Measurements from ENCODE around the gene FITM2. TPM values are rescaled to one million over a fixed set of nuclear protein-coding genes. Genes with fewer than 3 reads are reported as not detected.
"Not testable (repeated sequence)": the region's sequence is repeated elsewhere in the genome, so short reads cannot be mapped to it uniquely, and the experiment has no call there.

Gene FITM2, protein sequence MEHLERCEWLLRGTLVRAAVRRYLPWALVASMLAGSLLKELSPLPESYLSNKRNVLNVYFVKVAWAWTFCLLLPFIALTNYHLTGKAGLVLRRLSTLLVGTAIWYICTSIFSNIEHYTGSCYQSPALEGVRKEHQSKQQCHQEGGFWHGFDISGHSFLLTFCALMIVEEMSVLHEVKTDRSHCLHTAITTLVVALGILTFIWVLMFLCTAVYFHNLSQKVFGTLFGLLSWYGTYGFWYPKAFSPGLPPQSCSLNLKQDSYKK
- total RNA-seq: 7.5 TPM

GRCh38 chr20:44310664-44311639, at the start of gene FITM2:
Gene FITM2 (minus strand): TSS chr20:44311202. CDS start chr20:44311148, 54 bp downstream.
- peak; percentile 98 for ATAC-seq
- intact Hi-C loops (cut with DNase I): loop anchor here (10.0 kb wide), 1 partner anchor 96 kb away; the partner anchor contains the start of gene OSER1
- DNase-seq (ENCODE audit: low spot score): peak; percentile 99

DNA sequence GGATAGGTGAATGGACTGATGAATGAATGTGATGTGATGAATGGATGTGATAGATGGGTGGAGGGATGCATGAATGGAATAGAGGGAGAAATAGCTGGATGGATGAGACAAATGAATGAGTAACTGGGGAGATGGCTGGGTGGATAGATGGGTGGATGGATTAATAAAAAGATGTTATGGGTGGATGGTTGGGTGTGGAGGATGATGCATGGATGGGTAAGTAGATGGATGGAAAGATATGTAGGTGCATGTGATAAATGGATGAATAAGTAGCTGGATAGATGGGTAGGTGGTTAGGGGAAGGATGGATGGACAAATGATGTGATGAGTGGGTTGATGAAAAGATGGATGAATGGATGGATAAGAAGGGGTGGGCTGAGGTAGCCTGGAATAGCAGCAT, 49.2 kb upstream of the FITM2 start:
- intact Hi-C loops (cut with DNase I): no loop called here
- DNase-seq (ENCODE audit: low spot score) (no peak), ATAC-seq (no peak)

- intact Hi-C loops (cut with DNase I): no loop called here
- no peak for DNase-seq (ENCODE audit: low spot score)
- no peak for ATAC-seq
These were observed 47.8 kb upstream of the FITM2 start for GRCh38 chr20:44358776-44359175.

DNA sequence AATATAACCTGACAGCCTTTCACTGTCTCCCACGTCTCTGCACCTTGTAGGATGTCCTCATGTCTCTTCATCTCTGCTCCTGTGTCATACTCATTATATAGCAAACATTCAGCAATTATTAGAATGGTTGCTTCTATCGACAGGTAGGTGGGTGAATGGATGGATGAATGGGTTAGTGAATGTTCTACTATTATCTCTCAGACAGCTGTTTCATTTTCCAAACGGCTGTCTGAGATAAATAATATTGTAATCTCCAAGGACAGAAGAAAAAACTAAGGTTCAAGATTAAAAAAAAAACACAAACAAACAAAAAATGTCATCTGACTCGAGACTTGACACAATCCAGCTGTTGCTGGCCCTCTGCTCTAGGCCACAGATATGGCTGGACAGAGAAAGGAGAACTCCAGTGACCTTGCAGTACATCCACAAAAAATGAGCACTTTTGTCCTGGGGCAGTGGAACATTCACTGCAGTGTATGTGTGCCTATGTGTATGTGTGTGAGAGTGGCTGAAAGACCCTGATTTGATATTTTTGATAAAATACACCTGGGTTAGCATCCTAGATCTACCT, 46.6 kb upstream of the FITM2 start:
- no peak for DNase-seq (ENCODE audit: low spot score)
- ATAC-seq: peak; percentile 53
- intact Hi-C loops (cut with DNase I): no loop called here

- ATAC-seq: no peak
These were observed 46.0 kb upstream of the FITM2 start for GRCh38 chr20:44357020-44357419.

DNA sequence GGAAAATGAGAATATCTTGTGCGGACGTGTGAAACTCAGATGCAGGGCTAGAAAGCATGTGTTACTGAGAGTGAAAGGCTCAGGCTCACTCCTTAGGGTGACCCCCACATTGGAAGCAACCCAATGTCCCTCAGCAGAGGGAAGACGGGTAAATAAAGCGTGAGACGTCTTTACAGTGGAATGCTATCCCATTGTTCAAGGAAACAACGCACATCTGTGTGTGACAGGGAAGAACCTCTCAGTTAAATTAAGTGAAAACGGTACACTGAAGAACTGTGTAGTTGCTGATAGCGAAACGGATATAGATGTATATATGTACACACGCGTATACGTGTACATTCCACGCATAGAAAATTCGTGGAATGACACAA, 45.3 kb upstream of the FITM2 start:
- ATAC-seq (no peak), DNase-seq (ENCODE audit: low spot score) (no peak)
- intact Hi-C loops (cut with DNase I): no loop called here

More at GRCh38 chr20:44357020-44357419, 46.0 kb upstream of the FITM2 start:
- intact Hi-C loops (cut with DNase I): no loop called here
- DNase-seq (ENCODE audit: low spot score): no peak

DNA sequence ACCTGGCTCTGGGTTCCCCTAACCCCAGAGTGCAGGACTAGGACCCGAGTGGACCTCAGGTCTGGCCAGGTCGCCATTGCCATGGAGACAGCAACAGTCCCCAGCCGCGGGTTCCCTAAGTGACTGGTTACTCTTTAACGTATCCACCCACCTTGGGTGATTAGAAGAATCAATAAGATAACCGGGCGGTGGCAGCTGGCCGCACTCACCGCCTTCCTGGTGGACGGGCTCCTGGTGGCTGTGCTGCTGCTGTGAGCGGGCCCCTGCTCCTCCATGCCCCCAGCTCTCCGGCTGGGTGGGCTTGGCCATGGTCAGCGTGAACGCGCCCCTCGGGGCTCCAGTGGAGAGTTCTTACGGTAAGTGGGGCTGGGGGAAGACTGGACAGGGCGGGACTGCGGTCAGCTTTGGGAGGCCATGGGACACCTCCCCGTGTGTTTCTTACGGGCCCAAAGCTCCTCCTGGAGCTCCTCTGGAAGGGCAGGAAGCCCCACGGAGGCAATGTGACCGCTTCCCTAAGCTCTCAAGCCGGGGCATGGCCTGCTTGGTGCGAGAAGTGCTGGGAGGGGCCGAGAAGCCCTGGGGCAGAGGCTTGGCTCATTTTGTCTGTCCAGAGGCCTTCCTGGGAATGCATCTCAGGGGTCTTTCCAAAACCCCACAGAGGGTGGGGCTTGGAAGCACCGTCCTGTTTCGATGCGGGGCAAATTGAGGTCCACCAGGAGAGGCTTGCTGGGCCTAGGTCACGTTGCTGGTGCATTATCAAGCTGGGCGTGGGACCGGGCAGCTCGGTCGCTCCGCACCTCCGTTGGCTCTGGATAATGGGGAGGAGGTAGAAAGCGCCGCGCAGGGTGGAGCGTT, 44.7 kb upstream of the FITM2 start, which contains the start of gene HNF4A:
HNF4A (plus strand) TSS at position 202 of the 855 bp plus-strand sequence; CDS start at position 308, 106 bp downstream.
- ATAC-seq (no peak), DNase-seq (ENCODE audit: low spot score) (no peak)
- intact Hi-C loops (cut with DNase I): no loop called here

GRCh38 chr20:44354979-44355497, 44.0 kb upstream of the FITM2 start:
- ATAC-seq (no peak), DNase-seq (ENCODE audit: low spot score) (no peak)

DNA sequence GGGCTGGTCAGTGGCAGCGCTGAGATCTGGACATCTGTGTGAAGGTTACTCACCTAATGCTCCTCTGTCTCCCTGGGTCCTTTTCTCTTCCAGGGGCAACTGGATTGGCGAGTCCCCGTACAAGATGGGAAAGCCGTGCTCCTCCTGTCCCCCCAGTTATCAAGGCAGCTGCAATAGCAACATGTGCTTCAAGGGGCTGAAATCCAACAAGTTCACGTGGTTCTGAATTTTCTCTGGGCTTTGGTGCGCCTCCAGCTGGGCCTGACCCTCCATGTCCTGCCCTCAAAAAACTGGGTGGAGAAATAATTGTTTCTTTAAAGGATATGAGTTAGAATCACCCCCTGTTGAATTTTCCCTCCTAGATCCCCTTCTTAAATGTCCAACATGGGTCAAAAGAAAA, 39.6 kb upstream of the FITM2 start:
- DNase-seq (ENCODE audit: low spot score) (no peak), ATAC-seq (no peak)
- intact Hi-C loops (cut with DNase I): no loop called here

More at GRCh38 chr20:44354979-44355497, 44.0 kb upstream of the FITM2 start:
- intact Hi-C loops (cut with DNase I): no loop called here

DNA sequence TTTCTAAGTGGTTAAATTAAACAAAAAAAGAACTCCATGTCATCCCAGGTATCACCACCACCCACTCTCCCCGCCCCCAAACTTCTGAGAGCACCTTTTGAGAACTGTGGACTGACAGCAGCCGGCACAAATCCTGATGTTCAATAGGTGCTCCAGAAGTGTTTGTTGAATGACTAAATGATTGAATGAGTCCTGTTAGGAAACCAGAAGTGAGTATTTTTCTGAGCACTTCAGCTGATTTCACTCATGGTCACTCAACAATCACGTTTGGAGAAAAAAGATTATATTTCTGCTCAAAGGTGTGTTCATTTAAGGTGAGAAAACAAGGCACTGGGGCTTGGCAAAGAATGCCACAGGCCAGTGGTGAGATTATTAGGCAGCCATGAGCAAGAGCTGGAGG, 38.3 kb upstream of the FITM2 start:
- DNase-seq (ENCODE audit: low spot score): no peak
- no peak for ATAC-seq
- intact Hi-C loops (cut with DNase I): no loop called here

- DNase-seq (ENCODE audit: low spot score) (no peak), ATAC-seq (no peak)
- intact Hi-C loops (cut with DNase I): no loop called here
These were observed 37.2 kb upstream of the FITM2 start for GRCh38 chr20:44348168-44348659.

- ATAC-seq; DNase-seq (ENCODE audit: low spot score); intact Hi-C loops (cut with DNase I): not testable (repeated sequence)
These were observed 34.9 kb upstream of the FITM2 start for GRCh38 chr20:44345941-44346340.

DNA sequence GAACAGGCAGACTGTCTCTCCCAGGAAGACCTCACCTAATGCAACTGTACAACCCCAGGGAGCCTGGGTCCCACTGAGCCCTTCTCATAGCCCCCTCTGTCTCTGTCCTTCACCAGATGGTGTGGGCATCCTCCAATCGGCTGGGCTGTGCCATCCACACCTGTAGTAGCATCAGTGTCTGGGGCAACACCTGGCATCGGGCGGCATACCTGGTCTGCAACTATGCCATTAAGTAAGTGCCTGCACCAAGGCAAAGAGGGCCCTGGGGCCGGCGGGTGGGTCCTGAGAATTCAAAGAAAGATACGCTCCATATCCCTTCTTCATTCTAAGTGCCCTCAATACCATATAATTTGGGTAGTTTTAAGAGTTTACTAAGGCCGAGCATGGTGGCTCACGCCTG, 34.1 kb upstream of the FITM2 start:
- intact Hi-C loops (cut with DNase I): no loop called here
- ATAC-seq: no peak
- no peak for DNase-seq (ENCODE audit: low spot score)

DNA sequence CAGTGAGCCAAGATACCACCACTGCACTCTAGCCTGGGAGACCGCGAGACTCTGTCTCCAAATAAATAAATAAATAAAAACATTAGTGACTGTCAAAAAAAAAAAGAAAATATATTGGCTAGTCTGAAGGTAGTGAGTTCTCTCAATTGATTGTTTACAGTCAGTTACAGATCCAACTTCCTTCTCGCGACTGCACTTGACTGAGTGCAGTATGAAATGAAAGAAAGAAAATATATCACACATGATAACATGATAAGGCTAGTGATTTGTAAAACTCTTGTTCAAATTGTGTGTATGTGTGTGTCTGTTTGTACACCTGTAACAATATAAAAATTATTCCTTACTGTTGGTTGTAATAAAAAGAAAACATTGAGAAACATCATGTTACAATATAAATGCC, 33.7 kb upstream of the FITM2 start:
- DNase-seq (ENCODE audit: low spot score) (no peak), ATAC-seq (no peak)
- intact Hi-C loops (cut with DNase I): no loop called here

DNA sequence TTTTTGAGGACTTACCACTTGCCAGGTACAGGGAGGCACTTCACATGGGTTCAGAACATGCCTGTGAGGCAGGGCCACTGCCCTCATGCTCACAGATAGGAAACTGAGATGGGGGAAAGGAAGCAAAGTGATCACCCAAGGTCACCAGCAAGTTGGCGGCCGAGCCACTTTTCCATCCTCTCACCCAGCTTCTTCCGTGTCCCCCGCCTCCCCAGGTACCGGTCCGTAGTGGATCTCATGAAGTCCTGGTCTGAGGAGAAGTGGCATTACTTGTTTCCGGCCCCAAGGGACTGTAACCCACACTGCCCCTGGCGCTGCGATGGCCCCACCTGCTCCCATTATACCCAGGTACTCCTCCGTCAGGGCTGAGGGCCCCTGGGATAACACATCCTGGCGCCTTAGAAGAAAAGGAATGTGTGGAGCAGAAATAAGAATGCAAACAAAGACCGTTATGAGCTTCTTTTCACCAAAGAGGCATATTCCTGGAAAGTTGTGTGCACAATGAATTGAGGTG, 32.2 kb upstream of the FITM2 start:
- DNase-seq (ENCODE audit: low spot score): no peak
- intact Hi-C loops (cut with DNase I): no loop called here
- no peak for ATAC-seq

DNA sequence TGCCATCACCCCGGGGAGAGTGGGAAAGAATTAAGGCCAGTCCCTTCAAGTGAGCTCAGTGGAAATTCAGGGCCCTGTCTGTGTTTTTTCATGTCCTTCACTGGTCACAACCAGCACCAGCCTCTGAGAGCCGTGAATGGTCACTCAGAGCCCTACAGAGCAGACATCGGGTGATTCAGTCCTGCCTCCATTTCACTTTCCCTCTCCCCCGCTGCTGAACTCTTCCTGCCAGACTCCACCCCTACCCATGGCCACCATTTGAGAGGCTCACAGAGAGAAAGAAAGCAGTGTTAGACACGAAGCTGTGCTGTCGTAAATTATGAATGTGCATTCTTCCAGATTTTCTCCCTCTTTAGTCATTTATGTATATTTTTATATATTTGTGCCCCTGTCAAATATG, 31.2 kb upstream of the FITM2 start:
- DNase-seq (ENCODE audit: low spot score): no peak
- no peak for ATAC-seq
- intact Hi-C loops (cut with DNase I): no loop called here

- DNase-seq (ENCODE audit: low spot score): no peak
- intact Hi-C loops (cut with DNase I): no loop called here
- no peak for ATAC-seq
These were observed 25.9 kb upstream of the FITM2 start, which contains the start of gene R3HDML for GRCh38 chr20:44336725-44337380. Gene R3HDML (plus strand): TSS chr20:44337043. CDS start chr20:44337158, 115 bp downstream.

GRCh38 chr20:44336086-44336485, 25.1 kb upstream of the FITM2 start:
- ATAC-seq: no peak
- intact Hi-C loops (cut with DNase I): no loop called here

More at GRCh38 chr20:44336086-44336485, 25.1 kb upstream of the FITM2 start:
- no peak for DNase-seq (ENCODE audit: low spot score)

Data from sciatic nerve (tissue), 2 donors.